Stomach smooth muscle (tissue), 2 donors: ENCODE measurements around the gene A1BG.
"Not testable (repeated sequence)": the region's sequence is repeated elsewhere in the genome, so short reads cannot be mapped to it uniquely, and the experiment has no call there.

Source experiments
- H3K27ac ChIP-seq: one replicate; pipeline ENCODE4 v1.7.0; 2013; ENCODE audit warnings: mild to moderate bottlenecking, low read length, inconsistent platforms
- H3K27me3 ChIP-seq, 2 donors: one replicate each; pipeline ENCODE4 v1.7.0; 2013; ENCODE audit warnings: low read length in 2 of 2; ENCODE audit not compliant: insufficient read depth in 2 of 2, control insufficient read depth in 1 of 2
- H3K36me3 ChIP-seq, 2 donors: one replicate each; pipeline ENCODE4 v1.7.0; 2013; ENCODE audit warnings: low read length in 2 of 2; ENCODE audit not compliant: control insufficient read depth in 2 of 2, insufficient read depth in 2 of 2
- H3K4me1 ChIP-seq: one replicate; pipeline ENCODE4 v1.7.0; 2013; ENCODE audit warnings: low read length; ENCODE audit not compliant: control insufficient read depth, insufficient read depth
- H3K4me3 ChIP-seq, 2 donors: one replicate each; pipeline ENCODE4 v1.7.0; 2013; ENCODE audit warnings: low read length in 2 of 2
- H3K9ac ChIP-seq, 2 donors: one replicate each; pipeline ENCODE4 v1.7.0; 2013; ENCODE audit warnings: low read length in 2 of 2, mild to moderate bottlenecking in 1 of 2
- H3K9me3 ChIP-seq, 2 donors: one replicate each; pipeline ENCODE4 v1.7.0; 2013; ENCODE audit warnings: low read length in 2 of 2; ENCODE audit not compliant: control insufficient read depth in 2 of 2
- donor health status: healthy.
- donor health status: Pancreatic carcinoma.

A1BG gene

DNA sequence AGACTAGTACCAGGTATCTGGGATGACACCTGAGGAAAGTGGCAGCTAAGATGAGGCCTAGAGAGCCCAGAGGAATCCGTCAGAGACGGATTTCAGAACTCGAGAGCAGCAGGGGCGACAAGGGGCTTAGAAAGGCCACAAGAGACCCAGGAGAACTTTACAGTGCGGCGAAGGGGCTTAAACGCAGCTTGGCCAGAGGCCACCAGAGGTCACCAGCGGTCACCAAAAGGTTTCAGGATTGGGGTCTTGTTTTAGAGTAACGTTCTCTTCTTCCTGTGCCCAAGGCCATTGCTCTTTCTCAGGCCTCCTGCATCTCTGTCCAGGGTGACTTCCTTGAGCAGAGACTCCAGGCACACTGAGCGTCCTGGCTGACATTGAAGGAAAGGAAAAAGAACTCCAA lies 24.3 kb downstream of the A1BG start:
- peaks cover 33% of the 10 kb centered on the region for H3K4me1 ChIP-seq
- H3K9ac ChIP-seq = no peak overlapping the region
- no peaks in the 10 kb centered on the region for H3K9me3 ChIP-seq
- H3K27me3 ChIP-seq = no peaks in the 10 kb centered on the region
- no peaks in the 10 kb centered on the region for H3K36me3 ChIP-seq
- no peak overlapping the region for H3K27ac ChIP-seq
- no peak overlapping the region for H3K4me3 ChIP-seq

DNA sequence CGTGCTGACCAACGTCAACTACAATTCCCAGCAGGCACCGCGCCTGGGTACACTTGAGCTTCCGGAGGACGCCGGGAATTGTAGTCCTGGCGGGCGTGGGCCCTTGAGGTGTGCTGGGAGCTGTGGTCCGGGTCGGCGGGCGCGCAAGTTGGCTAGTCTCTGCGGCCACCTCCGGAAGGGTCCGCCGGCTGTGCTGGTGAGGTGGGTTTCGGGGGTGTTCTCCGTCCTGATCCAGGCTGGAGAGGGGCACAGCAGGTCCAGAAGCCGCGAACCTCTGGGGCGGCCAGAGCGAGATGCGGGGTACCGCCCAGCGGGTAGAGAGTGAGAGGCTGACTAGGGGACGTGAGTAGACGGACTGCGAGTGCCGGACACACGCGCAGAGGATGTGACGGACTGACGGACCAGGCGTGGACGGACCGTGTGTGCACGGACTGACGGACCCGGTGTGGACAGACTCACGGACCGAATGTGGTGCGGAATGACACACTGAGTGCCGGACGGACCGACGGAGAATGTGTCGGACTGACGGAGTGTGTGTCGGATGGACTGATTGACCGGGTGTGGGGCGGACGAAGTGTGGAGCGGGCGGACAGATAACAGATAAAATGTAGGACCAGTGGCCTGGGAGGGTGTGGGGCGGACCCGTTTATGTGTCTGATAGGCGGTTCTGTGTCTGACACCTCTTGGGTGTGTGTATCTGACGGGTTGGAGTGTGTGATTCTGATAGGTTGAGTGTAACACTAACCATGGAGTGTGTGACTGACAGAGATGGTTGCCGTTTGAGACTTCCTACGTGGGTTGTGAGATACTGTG lies 26.2 kb downstream of the A1BG start, which contains the start of gene ZSCAN22:
TSS of gene ZSCAN22 (plus strand) at position 81 of the 813 bp plus-strand sequence. CDS start 7,809 bp downstream, outside the sequence.
- Histone ChIP-seq H3K27me3 (no peaks in the 10 kb centered on the region), H3K4me1 (peaks cover 33% of the 10 kb centered on the region), H3K36me3 (peaks cover 0 to 5% of the 10 kb centered on the region in 2 donors), H3K27ac (peak within 1 kb of the TSS; percentile 86), H3K9ac (peak within 1 kb of the TSS; percentile 96 to 98), H3K4me3 (peak within 1 kb of the TSS; percentile 98 to 100), H3K9me3 (no peaks in the 10 kb centered on the region)

GRCh38 chr19:58326501-58326913 lies 26.8 kb downstream of the A1BG start:
- Histone ChIP-seq H3K4me3 (peak overlapping the region; percentile 98 to 100), H3K27me3 (no peaks in the 10 kb centered on the region), H3K27ac (peak overlapping the region; percentile 86), H3K4me1 (peaks cover 33% of the 10 kb centered on the region), H3K9me3 (no peaks in the 10 kb centered on the region), H3K9ac (peak overlapping the region; percentile 92 to 98), H3K36me3 (peaks cover 0 to 8% of the 10 kb centered on the region in 2 donors)

GRCh38 chr19:58325311-58326022 lies 27.8 kb downstream of the A1BG start:
- Histone ChIP-seq H3K27me3 (no peaks in the 10 kb centered on the region), H3K36me3 (peaks cover 0 to 8% of the 10 kb centered on the region in 2 donors), H3K27ac (no peak overlapping the region), H3K4me3 (peak overlapping the region; percentile 98 to 100), H3K4me1 (peaks cover 33% of the 10 kb centered on the region), H3K9me3 (no peaks in the 10 kb centered on the region), H3K9ac (peak overlapping the region in 1 of 2 donors; percentile 98)

DNA sequence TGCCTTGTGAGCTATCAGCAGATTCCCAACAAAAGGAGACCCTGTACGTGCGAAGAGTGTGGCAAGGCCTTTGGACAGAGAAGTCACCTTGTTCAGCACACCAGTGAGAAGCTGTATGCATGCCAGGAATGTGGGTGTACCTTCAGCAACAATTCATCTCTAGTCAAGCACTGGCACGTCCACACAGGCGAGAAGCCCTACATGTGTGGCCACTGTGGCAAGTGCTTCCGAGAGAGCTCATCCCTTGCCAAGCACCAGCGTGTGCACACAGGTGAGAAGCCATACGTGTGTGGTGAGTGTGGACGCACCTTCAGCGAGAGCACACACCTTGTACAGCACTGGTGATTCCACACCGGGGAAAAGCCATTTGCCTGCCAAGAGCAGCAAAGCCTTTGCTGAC lies 34.1 kb downstream of the A1BG start:
- Histone ChIP-seq H3K4me3 (no peak overlapping the region), H3K9ac (no peak overlapping the region), H3K36me3 (peaks cover 22 to 24% of the 10 kb centered on the region in 2 donors), H3K4me1 (no peaks in the 10 kb centered on the region), H3K27me3 (no peaks in the 10 kb centered on the region), H3K9me3 (no peaks in the 10 kb centered on the region), H3K27ac (no peak overlapping the region)

DNA sequence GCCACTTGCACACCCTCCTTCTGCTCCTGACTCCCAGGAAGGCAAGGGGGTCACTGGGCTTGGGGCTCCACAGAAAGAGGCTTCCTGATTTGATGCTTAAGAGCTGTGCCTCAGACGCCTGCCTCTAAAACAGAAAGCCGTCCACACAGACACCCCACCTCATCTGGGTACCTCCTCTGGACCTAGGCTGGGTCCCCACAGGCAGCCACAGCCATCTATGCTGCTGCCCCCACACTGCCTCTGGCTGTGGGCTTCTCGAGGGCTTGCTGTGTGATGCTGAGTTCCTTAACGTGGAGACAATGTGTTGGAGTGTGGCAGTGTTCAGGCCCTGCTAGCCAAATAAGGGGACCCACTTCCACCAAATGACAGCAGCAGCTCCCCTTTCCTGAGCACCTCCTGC lies 35.0 kb downstream of the A1BG start:
- Histone ChIP-seq H3K36me3 (peaks cover 29% of the 10 kb centered on the region in 2 donors), H3K4me3 (no peak overlapping the region)

GRCh38 chr19:58317476-58318072 lies 35.7 kb downstream of the A1BG start:
- Histone ChIP-seq H3K4me3 (no peak overlapping the region), H3K4me1 (no peaks in the 10 kb centered on the region), H3K9ac (no peak overlapping the region), H3K36me3 (peaks cover 33% of the 10 kb centered on the region in 2 donors), H3K27ac (no peak overlapping the region), H3K9me3 (no peaks in the 10 kb centered on the region), H3K27me3 (no peaks in the 10 kb centered on the region)

More for the DNA sequence above, 35.0 kb downstream of the A1BG start:
- Histone ChIP-seq H3K4me1 (no peaks in the 10 kb centered on the region), H3K27me3 (no peaks in the 10 kb centered on the region), H3K27ac (no peak overlapping the region), H3K9me3 (no peaks in the 10 kb centered on the region), H3K9ac (no peak overlapping the region)

DNA sequence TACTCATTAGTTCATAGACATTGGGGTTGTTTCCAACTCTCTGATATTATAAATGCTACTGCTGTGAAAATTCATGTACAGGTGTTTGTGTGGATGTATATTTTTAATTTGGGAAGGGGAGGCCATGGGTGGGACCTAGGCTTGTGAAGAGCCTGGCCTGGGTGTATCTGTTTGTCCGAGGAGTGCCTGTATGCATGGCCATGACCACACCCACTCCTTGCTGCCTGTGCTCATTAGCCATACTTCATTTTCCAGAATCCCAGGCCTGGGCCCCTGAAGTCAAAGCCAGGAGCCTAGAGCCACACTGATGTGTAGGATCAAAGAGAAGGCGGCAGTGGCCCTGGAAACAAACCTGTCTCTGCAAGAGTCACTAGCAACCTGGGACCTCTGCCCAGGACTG lies 37.7 kb downstream of the A1BG start:
- H3K27me3 ChIP-seq = no peaks in the 10 kb centered on the region
- no peaks in the 10 kb centered on the region for H3K9me3 ChIP-seq
- H3K27ac ChIP-seq = no peak overlapping the region
- no peak overlapping the region for H3K4me3 ChIP-seq
- H3K4me1 ChIP-seq = no peaks in the 10 kb centered on the region
- H3K9ac ChIP-seq = no peak overlapping the region
- H3K36me3 ChIP-seq = peaks cover 41 to 44% of the 10 kb centered on the region in 2 donors

DNA sequence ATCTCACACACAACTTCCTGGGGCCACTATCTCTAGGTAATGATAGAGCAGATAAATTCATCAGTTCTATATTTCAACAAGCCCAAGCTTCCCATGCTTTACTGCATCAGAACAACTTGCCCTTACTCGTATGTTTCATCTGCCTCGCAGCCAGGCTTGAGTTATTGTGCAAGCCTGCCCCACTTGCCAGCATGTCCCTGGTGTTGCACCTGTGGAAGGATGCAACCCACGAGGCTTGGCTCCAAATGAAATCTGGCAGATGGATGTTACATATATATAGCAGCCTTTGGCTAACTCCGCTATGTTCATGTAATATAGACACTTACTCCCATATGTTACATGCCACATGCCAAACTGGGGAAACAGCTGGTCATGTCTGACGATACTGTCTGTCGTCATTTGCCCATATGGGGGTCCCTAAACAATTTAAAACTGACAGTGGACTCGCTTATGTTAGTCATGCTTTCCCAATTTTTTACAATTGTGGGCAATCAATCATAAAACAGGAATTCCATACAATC lies 41.9 kb downstream of the A1BG start:
- H3K27me3 ChIP-seq = no peaks in the 10 kb centered on the region
- no peak overlapping the region for H3K4me3 ChIP-seq
- H3K4me1 ChIP-seq = peaks cover 3% of the 10 kb centered on the region
- H3K9me3 ChIP-seq = no peaks in the 10 kb centered on the region
- H3K36me3 ChIP-seq = peaks cover 42 to 56% of the 10 kb centered on the region in 2 donors
- H3K27ac ChIP-seq = no peak overlapping the region
- H3K9ac ChIP-seq = no peak overlapping the region

- H3K4me1 ChIP-seq, H3K9ac ChIP-seq, H3K27ac ChIP-seq, H3K9me3 ChIP-seq, H3K4me3 ChIP-seq, H3K27me3 ChIP-seq: not testable (repeated sequence)
- peaks cover 42 to 52% of the 10 kb centered on the region in 2 donors for H3K36me3 ChIP-seq
Observed at GRCh38 chr19:58310685-58311084, 42.6 kb downstream of the A1BG start.
